Measurements from ENCODE around the gene TSC2. TPM values are rescaled to one million over a fixed set of nuclear protein-coding genes. Genes with fewer than 3 reads are reported as not detected.

Gene TSC2
- total RNA-seq, 1 experiment from 2014 or later: 134 TPM

- TF ChIP-seq AR (CRISPR knock-in tag; IDR thresholded peaks at IDR 0.05) (no peak), ZSCAN18 (CRISPR knock-in tag; IDR thresholded peaks at IDR 0.05) (no peak), TCF7 (CRISPR knock-in tag; IDR thresholded peaks at IDR 0.05; ENCODE audit: low read depth) (no peak), USF2 (CRISPR knock-in tag; IDR thresholded peaks at IDR 0.05) (no peak)
These were observed 26.3 kb downstream of the TSC2 start (continued) for GRCh38 chr16:2074071-2074470.

- ChIA-PET CTCF (interaction anchor here (0.7 to 1.1 kb wide), 2 partner anchors 15 to 65 kb away, joined by 7 to 8 read pairs; no protein-coding TSS in a partner anchor), POLR2A (no interaction called here)
- no peak overlapping the region for H3K4me3 Mint-ChIP-seq
- no peaks in the 10 kb centered on the region for H3K9me3 Mint-ChIP-seq
- H3K27me3 Mint-ChIP-seq (ENCODE audit: low read depth): no peaks in the 10 kb centered on the region
- no peaks in the 10 kb centered on the region for H3K4me1 Mint-ChIP-seq
- no peak for DNase-seq (ENCODE audit: low spot score)
- H3K36me3 Mint-ChIP-seq: peaks cover 3% of the 10 kb centered on the region
- TF ChIP-seq ATF6 (CRISPR knock-in tag; IDR thresholded peaks at IDR 0.05): no peak
- TF ChIP-seq TCF7 (CRISPR knock-in tag; IDR thresholded peaks at IDR 0.05; ENCODE audit: low read depth): no peak
- TF ChIP-seq SMAD3 (CRISPR knock-in tag; IDR thresholded peaks at IDR 0.05; ENCODE audit: borderline replicate concordance): no peak
- TF ChIP-seq ATF2 (CRISPR knock-in tag; IDR thresholded peaks at IDR 0.05; ENCODE audit: borderline replicate concordance, low read depth): no peak
- no peak for TF ChIP-seq ZNF532 (CRISPR knock-in tag; IDR thresholded peaks at IDR 0.05; ENCODE audit: borderline replicate concordance)
- TF ChIP-seq CTCF (IDR thresholded peaks at IDR 0.05): no peak
- no peak for TF ChIP-seq ELF4 (CRISPR knock-in tag; IDR thresholded peaks at IDR 0.05; ENCODE audit: low read depth)
- no peak for TF ChIP-seq FOXP1 (CRISPR knock-in tag; IDR thresholded peaks at IDR 0.05; ENCODE audit: borderline replicate concordance)
- H3K27ac Mint-ChIP-seq: no peak overlapping the region
- no peak for ATAC-seq
These were observed 27.8 kb downstream of the TSC2 start for GRCh38 chr16:2075631-2076030.
